HG03571 (cell line): Measurements from ENCODE around the gene DIP2A.
"Not testable (repeated sequence)": the region's sequence is repeated elsewhere in the genome, so short reads cannot be mapped to it uniquely, and the experiment has no call there.

Source experiments
- ATAC-seq: cut with Tn5 transposase; IDR thresholded peaks from one replicate; pipeline ENCODE4 v1.9.1; 2021; ENCODE audit not compliant: unreplicated experiment

DIP2A gene

GRCh38 chr21:46518983-46519583 is 60.4 kb downstream of the DIP2A start:
- no peak for ATAC-seq

- not testable (repeated sequence) for ATAC-seq
Observed at GRCh38 chr21:46527393-46527792, 68.7 kb downstream of the DIP2A start.

- no peak for ATAC-seq
Observed at GRCh38 chr21:46527801-46528200, 69.1 kb downstream of the DIP2A start.

- no peak for ATAC-seq
Observed at GRCh38 chr21:46532080-46532479, 73.4 kb downstream of the DIP2A start.

- no peak for ATAC-seq
Observed at GRCh38 chr21:46537026-46537425, 78.3 kb downstream of the DIP2A start.

GRCh38 chr21:46538262-46538661 is 79.6 kb downstream of the DIP2A start:
- no peak for ATAC-seq

- ATAC-seq = no peak
Observed at GRCh38 chr21:46538851-46539666, 80.4 kb downstream of the DIP2A start.

GRCh38 chr21:46540087-46540710 is 81.5 kb downstream of the DIP2A start:
- ATAC-seq = no peak

GRCh38 chr21:46542588-46543124 is 84.0 kb downstream of the DIP2A start:
- ATAC-seq = no peak

GRCh38 chr21:46543306-46543705 is 84.6 kb downstream of the DIP2A start:
- ATAC-seq = no peak

- no peak for ATAC-seq
Observed at GRCh38 chr21:46544003-46544402, 85.3 kb downstream of the DIP2A start.

- ATAC-seq = no peak
Observed at GRCh38 chr21:46544824-46545223, 86.1 kb downstream of the DIP2A start.

- no peak for ATAC-seq
Observed at GRCh38 chr21:46545363-46545762, 86.7 kb downstream of the DIP2A start.

GRCh38 chr21:46545911-46546310 is 87.2 kb downstream of the DIP2A start:
- no peak for ATAC-seq

- ATAC-seq = no peak
Observed at GRCh38 chr21:46546799-46547198, 88.1 kb downstream of the DIP2A start.

- ATAC-seq = no peak
Observed at GRCh38 chr21:46549650-46550049, 91.0 kb downstream of the DIP2A start.

GRCh38 chr21:46550116-46550941 is 91.6 kb downstream of the DIP2A start:
- no peak for ATAC-seq

- no peak for ATAC-seq
Observed at GRCh38 chr21:46551636-46552241, 93.0 kb downstream of the DIP2A start.

GRCh38 chr21:46552274-46552673 is 93.6 kb downstream of the DIP2A start:
- ATAC-seq = no peak

- no peak for ATAC-seq
Observed at GRCh38 chr21:46552865-46553379, 94.2 kb downstream of the DIP2A start.
